ENCODE data around the gene PGF.
A peak's percentile ranks its signal among the peaks of the same experiment; 100 is the strongest.

PGF gene

DNA sequence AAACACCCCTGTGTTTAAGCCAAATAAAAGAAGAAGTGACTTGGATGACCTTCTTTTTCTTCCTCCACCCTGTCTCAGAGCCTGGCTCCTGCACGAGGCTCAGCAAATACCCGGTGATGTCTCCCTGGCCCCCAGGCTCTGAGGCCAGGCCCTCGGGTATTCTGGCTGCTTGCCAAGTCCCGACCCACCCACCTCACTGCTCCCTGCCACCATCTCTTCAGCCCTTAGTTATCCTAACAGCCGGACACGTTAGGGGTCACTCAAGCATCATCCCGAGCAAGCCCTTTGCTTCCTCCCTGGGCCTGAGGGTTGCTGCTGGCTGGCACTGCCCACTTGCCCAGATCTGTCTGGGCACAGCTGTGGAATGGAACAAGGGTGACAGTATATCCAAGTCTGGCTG lies 39.6 kb downstream of the PGF start:
- no peak for DNase-seq

DNA sequence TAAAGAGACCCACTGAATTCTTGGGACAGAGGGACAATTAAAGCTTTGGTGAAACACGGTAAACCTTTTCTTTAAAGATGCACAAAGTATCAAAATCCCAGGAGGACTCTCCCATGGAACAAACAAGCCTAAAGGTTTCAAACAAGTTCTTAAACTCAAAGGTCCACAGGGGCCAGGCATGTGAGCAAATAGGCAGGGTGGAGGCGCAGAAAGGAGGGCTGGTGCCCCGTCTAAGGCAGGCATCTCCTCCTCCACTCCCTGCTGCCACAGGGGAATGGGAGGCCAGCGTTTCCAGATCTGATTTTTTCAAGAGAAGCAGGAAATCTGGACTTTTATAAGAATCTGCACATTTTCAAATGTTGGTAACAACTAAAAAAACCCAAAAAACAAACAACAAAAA lies 40.0 kb downstream of the PGF start:
- DNase-seq: no peak

DNA sequence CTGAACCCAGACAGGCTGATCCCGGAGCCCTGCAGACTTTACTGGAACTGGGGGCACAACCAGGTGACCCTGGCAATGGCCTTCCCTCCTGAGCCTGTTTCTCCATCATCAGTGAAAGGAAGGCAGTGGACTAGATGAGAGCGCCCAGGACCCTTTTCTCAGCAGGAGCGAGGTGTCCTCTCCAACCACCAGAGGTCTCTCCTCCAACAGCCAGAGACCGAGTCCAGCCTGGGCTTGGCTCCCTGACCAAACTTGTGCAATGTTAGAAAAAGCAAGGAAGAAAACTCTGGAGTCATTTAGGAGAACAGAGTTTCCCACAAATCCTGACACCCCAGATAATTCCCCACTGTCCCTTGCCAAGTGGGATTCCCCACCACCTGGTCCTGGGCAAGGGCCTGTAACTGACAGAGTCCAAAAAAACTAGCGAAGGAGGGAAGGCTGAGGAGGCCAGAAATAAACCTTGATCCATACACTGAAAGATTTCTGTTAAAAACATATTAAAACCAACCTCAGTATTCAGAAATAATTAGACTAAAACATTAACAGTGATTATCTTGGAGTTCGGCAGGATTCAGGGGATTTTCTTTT lies 41.3 kb downstream of the PGF start:
- peak in 1 of 3 experiments; percentile 41 for DNase-seq

DNA sequence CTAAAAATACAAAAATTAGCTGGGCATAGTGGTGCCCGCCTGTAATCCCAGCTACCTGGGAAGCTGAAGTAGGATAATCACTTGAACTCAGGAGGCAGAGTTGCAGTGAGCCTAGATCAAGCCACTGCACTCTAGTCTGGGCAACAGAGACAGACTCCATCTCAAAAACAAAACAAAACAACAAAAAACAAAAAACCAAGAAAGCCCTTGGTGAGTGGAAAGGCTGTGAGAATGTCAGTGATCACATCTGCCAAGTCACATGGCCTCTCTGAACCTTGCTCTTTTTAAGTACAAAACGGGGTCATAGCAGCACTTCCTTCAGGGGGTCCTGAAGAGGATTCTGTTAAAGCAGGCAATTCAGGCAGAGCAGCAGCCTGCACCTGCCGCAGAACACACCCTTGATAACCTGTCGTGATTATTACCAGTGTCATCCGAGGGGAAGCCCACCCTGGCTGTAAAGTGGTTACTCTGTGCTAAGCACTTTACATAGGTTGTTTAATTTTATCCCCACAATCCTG lies 41.9 kb downstream of the PGF start:
- no peak for DNase-seq

DNA sequence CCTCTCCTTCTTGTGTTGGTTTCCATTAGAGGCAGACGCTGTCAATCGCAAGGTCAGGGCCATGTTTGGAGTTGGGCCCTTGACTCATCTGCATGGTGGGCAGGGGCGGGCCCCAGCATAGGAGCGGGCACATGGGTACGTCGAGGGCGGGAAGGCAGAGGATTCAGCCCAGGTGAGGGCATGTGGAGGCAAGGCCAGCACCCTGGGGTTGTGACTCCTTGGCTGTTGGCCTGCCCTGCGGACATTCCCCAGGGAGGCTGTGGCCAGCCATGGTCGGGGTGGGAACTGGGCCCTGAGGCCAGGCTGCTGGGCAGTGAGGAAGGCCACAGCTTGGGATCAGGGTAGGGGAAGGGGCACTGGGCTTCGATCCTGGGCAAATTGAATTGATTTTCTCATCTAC lies 42.6 kb downstream of the PGF start:
- DNase-seq: no peak

DNA sequence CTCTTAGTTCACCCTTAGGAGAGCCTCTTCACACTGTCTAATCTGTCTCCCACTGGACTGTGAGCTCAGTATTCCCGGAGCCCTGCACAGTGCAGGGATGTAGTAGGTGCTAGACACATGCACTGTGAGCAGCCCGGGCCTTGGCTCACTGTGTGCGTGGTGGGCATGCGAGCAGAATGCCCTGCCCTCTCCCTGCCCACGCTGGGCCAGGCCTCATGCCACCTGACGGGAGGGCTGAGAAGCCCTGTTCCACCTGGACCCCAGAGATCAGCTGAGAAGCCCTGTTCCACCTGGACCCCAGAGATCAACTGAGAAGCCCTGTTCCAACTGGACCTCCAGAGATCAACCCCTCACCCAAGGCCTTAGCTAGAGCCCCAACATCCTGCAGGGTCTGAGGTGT lies 43.3 kb downstream of the PGF start:
- DNase-seq: no peak

DNA sequence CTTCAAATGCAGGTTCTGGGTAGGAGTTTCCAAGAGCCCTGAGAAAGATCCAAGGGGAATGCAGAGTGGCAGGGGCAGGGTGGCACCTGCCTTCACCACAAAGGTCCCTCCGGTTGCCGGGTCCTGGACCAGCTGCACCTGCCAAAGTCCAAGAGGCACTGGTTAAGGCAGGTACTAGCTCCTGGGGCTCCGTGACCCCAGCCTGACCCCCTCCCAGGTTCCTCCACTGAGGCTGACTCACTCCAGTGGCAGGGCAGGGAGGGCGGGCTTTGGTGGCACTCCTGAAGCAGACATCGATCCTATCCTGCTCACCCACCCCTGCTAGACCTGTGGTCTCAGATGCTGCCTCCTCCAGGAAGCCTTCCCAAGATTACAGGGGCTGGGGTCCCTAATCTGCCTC lies 43.7 kb downstream of the PGF start:
- DNase-seq: no peak

DNA sequence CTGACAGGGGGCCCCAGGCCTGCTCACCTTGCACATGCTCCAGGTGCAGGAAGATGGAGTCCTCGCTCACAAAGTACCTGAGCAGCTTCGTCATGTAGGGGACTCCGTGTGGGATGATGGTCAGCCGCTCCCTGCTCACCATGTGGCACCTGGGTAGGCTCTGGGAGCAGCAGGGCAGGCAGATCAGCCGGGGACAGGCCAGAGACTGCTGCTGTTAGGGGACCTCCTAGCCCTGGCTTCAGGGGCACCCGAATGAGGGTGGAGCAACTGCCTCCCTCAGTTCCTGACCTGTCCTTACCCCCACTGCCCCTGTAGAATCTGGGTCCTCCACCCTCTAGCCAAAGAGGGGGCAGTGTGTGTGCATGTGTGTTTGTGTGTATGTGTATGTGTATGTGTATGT lies 44.2 kb downstream of the PGF start:
- DNase-seq: no peak

DNA sequence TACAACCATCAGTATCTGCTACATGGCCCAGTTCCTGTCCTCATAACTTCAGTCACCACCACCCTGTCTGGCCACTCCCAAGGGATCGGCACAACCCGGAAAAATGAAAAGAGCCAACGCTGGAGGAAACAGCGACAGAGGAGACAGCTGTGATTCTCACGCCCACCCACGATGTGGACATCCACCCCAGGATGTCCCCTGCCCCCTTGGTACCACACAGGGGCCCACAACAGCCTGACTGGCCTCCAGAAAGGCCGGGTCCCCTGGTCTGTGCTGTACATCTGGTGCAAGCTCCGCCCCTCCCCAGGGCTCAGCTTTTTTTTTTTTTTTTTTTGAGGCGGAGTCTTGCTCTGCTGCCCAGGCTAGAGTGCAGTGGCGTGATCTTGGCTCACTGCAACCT lies 44.8 kb downstream of the PGF start:
- no peak for DNase-seq

DNA sequence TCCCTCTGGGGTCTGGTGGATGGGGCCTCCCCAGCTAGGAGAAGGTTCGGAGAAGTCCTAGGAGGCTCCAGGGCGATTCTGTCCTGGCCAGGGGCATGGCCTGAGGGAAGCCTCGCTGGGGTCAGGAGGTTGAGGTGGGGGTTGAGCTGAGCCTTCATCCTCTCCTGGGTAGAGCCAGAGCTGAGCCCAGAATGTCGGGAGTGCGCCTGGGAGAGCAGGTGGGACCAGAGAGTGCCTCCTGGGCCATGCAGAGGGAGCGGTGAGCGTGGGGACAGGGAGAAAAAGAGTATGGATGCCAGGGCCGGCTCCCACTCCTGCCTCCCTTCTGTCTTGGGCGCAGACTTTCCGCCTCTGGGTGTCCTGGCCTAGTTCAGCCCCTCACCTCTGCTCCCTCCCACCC lies 45.5 kb downstream of the PGF start:
- no peak for DNase-seq

DNA sequence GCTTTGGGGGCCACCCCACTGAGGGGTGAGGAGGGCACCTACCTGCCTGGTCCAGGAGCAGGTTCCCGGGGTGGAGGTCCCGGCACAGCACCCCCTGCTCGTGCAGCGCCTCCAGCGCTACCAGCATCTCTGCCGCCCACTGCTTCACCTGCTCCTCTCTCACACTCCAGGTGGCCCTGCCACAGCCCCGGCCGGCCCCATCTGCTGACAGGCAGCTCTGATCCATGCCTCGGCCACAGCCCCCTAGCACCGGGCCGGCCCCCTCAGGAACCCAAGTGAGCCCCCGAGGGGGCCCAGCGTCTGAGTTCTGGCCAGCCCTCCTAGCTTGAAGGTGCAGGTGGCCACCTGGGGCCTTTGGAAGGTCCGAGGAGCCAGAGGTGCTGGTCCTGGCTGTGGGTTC lies 45.9 kb downstream of the PGF start:
- DNase-seq: no peak

DNA sequence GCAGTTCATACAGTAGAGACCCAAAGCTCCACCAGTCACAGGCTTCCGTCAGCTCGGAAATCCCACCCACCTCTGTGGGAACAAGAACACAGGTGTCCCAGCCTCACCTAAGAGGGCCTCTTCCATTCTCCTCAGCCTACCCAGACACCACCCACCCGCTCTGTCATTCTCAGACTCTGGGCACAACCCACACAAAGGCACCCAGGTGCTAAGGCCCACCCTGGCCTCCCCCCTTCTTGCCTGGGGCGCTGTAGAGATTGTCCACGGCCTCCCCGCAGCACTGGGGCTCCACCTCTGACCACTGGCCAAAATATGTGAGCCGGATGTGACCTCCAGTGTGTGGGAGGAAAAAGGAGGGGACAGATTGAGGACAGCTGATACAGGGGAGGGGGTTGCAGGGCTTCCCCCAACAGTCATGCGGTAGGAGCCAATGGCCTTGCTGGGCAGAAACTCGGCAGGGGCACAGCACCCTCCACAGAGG lies 46.5 kb downstream of the PGF start:
- no peak for DNase-seq

DNA sequence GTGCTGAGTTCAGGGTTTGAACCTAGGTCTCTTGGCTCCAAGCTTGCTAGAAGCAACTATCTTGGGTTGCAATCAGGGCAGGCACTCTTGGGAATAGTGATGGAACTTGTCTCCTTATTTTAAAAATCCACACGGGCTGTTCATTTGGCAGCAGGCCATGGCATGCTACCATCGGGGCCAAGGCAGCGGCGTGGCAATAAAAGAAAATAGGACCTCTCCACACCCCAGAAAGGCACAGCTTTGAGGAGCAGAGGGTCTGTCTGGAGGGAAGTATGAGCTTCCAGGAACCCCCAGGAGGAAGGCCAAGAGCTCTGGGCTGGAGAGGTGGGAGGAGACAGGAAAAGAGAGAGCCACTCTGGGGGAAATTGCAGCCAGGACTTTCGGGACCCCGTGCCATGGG lies 47.7 kb downstream of the PGF start:
- no peak for DNase-seq

DNA sequence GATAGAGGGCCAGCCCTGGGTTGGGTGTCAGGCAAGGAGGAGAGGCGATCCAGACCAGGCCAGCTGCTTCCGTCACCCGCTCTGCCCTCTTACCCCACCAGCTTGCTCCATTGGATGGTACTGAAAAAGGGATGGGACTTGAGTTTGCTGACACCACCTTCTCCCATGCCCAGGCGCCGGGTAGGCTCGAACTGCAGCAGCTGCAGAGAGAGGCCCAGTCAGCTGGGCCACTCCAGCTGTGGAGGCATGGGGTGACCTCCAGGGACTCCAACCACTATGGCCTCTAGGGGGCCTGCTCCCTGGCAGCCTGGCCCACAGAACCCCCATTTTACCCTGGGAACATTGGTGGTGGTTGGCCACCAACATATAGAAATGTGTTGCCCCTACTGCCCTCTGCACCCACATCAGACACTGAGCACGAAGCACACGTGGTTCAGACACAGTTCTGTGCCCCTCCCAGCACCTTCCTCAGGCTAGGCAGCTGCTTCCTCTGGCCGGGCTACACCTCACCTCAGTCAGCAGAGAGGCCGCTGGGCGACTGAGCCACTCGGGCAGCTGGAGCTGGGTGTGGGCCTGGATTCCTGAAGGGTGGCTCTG lies 48.4 kb downstream of the PGF start:
- no peak for DNase-seq

DNA sequence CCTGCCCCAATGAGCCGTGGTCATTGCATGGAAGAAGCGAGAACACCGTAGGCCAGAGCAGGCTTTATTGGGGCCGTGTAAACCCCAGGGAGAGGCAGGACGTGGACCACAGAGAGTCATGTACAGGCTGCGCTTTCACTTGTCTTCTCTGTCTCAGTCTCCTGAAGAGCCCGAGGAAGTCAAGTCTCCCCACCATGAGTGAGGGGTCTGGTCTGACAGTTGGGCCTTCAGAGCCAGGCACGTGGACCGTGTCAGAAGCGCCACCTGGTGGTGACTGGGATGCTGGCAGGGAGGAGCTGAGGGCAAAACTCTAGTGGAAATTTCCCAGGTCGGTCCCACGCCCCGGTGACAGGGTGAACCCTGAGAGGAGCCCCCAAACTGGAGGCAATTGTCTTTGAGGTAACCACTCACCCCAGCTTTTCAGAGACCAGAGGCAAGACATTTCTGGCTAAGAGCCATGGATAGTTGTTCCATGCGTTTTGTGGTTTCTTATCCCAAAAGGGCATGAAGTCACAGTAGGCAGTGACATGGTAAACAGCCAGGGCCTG lies 49.7 kb downstream of the PGF start:
- peak; percentile 42 to 70 (median 67) for DNase-seq

DNA sequence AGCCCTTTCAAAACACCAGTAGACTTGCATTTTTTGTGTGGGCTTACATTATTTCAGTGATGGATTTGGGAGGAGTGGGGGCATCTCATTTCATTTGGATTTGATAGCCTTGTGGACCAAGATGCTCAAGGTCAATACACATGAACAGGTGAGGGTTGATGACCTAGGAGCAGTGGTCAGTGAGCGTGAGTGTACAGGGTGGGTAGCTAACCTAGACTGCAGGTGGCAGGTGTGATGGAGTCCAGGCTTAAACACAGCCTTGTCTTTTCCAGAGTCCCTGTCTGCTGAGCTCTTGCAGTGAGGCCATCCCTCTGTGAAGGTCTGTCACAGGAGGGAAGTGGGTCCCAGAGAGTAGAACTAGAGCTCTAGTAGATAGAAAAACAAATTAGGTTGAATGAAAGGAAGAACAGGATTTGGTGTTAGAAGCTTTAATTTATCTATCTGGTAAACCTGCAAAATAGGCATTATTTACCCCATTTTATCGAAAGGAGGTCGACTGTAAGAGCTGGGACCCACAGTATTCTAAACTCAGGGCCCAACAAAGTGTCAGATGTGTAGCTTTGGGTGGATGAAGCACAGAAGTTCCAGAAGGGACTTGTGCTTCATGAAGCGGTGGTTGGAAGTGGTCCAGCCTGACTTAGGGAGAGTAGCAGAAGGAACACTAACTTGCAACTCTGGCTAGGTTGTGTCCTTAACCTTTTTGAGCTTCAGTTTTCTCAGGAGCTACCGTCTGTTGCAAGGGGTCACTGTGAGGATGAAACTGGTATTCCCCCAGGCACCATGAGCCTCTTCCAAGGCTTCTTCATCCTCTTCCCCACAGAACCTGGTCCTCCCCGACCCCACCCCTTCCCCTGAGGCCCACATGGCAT lies 50.5 kb downstream of the PGF start:
- peak in 1 of 3 experiments; percentile 26 for DNase-seq

DNA sequence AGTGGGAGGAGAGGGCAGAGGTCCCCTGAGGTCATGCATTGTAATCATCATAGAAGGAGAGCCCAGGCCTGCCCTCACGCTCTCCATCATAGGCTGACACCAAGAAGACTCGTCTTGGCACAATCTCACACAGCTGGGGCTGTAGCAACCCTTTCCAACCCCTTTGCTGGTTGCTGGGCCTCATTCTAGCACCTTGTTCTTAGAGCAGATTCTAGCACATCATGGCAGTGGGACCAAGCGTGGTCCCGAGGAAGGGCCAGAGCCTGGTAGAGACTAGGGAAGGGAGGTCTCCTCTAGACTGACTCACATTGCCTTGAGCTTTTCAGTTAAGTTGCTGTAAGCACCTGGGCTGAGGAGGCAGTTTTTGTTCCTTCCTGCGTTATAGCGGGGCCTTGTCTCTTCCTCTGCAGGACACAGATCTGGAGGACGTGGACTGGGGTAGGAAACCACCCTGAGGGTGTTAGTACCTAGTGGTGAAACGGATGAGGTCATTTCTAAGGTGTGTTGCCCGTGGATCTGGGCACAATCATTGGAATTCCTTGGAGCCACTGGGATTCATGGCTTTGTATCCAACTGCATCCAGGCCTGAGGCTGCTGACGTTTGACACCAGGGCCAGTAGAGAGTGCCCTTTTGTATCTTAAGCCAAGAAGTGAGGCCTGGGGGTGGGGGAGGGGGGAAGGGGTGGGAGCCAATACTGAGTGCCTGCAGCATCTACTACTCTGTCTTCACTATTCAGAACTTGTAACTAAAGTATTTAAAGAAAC lies 52.3 kb downstream of the PGF start:
- no peak for DNase-seq

DNA sequence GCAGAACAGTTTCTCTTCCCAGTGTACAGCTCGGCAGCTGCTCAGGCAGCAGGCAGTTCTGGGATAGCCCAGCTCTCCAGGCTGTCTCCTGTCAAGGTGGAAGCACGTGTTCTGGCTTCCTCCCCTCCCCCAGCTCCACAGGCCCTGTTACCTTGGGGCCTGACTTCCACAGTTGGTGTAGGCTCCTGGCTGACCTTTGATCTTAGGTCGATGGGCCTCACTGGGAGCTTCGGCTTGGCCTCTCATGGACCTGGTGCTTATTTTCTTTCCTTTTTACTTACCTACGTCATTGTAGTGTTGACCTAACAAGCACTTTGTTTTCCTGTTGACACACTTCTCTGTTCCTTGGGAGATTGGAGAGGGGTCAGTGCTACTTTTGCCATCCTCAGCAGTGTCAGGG lies 56.7 kb downstream of the PGF start:
- no peak for DNase-seq

DNA sequence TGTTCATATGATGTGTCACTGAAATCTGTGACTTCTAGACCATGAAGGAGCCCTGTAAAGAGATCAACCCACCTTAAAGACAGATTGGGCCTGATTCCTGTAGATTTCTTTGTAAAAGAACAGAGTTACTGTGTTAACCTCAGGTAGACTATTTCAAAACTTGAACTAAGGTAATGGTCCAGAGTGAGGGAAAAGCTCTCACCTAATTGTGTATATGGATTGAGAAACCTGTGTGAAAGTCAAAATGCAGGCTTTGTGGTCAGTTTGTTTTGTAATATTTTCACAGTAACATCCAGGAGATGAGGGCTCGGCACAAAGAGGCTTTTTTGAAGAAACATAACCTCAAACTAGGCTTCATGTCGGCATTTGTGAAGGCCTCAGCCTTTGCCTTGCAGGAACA lies 57.3 kb downstream of the PGF start:
- DNase-seq: no peak

DNA sequence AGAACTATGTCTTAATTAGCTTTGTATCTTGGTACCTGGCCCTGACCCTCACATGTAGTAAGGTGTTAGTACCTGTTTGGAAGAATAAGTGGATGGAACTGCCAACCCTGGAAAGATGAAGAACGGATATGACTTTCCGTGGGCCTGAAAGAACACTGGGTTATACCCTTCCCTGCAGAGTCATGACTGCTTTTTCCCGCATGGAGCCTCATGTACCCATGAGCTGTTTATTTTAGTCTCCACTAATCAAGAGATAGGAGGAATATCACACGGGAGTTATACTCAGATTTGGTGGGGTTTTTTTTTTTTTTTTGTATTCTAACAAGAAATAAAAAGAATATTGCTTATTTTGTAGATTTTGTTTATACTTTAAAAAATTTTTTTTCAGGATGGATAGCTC lies 57.8 kb downstream of the PGF start:
- DNase-seq: no peak

DNA sequence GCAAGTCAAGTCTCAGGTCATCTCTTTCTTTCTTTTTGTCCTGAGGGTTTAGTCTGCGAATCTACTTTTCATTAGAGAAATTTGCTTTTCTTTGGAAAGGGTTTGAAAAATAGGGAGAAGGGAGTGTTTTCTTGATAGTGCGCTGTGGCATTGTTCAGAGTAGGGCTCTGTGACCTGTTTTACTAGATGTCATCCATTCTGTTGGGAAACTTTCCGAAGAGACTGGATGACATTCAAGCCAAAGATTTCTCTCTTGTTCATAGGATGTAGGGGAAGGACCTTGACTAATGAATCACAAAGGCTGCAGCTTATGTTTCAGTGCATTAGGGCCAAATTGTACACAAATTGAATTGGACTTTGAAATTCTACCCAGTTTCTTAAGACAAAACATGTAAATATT lies 59.0 kb downstream of the PGF start:
- DNase-seq: no peak

DNA sequence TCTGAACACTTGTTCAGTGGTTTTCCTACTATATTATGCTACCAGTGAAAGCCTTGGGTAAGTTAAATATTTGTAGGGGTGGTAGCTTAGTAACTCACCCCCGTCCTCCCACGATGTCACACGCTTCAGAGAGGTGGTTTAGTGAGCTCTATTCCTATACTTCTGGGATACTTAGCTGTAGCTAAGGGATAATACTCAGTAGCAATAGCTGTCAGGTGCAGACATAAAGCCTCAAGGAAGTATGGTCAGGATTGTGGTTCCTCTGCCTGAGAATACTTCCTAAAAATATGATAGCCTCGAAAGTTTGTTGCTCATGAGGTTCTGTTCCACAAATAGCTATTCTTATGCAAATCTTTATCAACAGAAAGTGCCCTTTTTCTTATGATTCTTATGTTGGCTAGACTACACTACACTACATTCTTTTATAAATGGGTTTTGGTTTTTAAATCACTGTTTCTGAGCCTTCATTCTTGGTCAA lies 61.7 kb downstream of the PGF start:
- DNase-seq: no peak

DNA sequence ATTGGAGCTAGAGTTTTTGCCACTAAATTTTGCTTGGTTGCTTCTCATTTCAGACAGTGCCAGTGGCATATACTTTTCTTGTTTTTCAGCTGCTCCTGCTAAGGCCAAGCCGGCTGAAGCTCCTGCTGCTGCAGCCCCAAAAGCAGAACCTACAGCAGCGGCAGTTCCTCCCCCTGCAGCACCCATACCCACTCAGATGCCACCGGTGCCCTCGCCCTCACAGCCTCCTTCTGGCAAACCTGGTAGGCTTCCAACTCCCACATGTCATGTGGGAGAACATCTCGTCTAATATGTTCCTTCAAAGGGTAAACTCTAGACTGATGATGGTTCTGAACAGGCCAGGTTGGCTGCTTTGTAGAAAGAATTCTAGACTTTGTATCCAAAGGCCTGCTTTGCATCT lies 62.7 kb downstream of the PGF start:
- no peak for DNase-seq

All from NCI-H1417 (cell line).